A673 (cell line): Measurements from ENCODE around the gene CCDC134. TPM values are rescaled to one million over a fixed set of nuclear protein-coding genes. Genes with fewer than 3 reads are reported as not detected.

Experiments used
- BruUV-seq: library from RNA; stranded (reverse); fragments of 400-500 nt; replicated peaks from 2 replicates; lab custom pipeline; 2021; lab: Mats Ljungman, UMichigan
- CTCF ChIA-PET: fragments of 300-600 bp; sonication (Branson Sonifier 250); formaldehyde crosslinking; loops from one replicate; lab custom pipeline; 2022; ENCODE audit warnings: antibody characterized with exemption; lab: Charles Lee
- POLR2A ChIA-PET: fragments of 300-600 bp; sonication (Branson Sonifier 250); formaldehyde crosslinking; loops from one replicate; lab custom pipeline; 2022; ENCODE audit warnings: antibody characterized with exemption; ENCODE audit not compliant: low non-redundant PET; lab: Charles Lee
- DNase-seq: peaks from one replicate; pipeline ENCODE4 v3.0.0-alpha.2; 2015; ENCODE audit warnings: low spot score
- H3K27ac ChIP-seq: fragments of 200-600 bp; sonication (generic); 2 replicates; pipeline ENCODE4 v1.5.1; 2016; ENCODE audit warnings: mixed run types, low read depth, mild to moderate bottlenecking, mixed read lengths, antibody characterized with exemption, low read length; ENCODE audit not compliant: poor library complexity, severe bottlenecking
- H3K27me3 ChIP-seq: fragments of 200-600 bp; sonication (generic); replicated peaks from 2 replicates; pipeline ENCODE4 v1.6.1; 2017; ENCODE audit warnings: mixed run types, low read depth, mild to moderate bottlenecking, mixed read lengths, antibody characterized with exemption, low read length; ENCODE audit not compliant: insufficient read depth, poor library complexity
- H3K36me3 ChIP-seq: fragments of 200-600 bp; sonication (generic); 2 replicates; pipeline ENCODE4 v1.6.1; 2016; ENCODE audit warnings: mixed run types, mild to moderate bottlenecking, mixed read lengths, antibody characterized with exemption, low read length; ENCODE audit not compliant: insufficient read depth, poor library complexity, severe bottlenecking
- H3K4me1 ChIP-seq: fragments of 200-600 bp; sonication (generic); 2 replicates; pipeline ENCODE4 v1.6.1; 2017; ENCODE audit warnings: mixed run types, mild to moderate bottlenecking, mixed read lengths, antibody characterized with exemption, low read length; ENCODE audit not compliant: insufficient read depth, poor library complexity, severe bottlenecking
- H3K4me3 ChIP-seq: fragments of 200-600 bp; sonication (generic); 2 replicates; pipeline ENCODE4 v1.5.1; 2016; ENCODE audit warnings: low read depth, mixed run types, mild to moderate bottlenecking, mixed read lengths, low read length; ENCODE audit not compliant: poor library complexity, severe bottlenecking
- H3K9me3 ChIP-seq: fragments of 200-600 bp; sonication (generic); 2 replicates; pipeline ENCODE4 v1.6.1; 2016; ENCODE audit warnings: mixed run types, low read depth, mild to moderate bottlenecking, mixed read lengths, antibody characterized with exemption, low read length; ENCODE audit not compliant: poor library complexity, severe bottlenecking
- EZH2 ChIP-seq: fragments of 200-600 bp; sonication (generic); IDR thresholded peaks from 2 replicates; pipeline ENCODE4 v1.6.1; 2017; ENCODE audit warnings: borderline replicate concordance, low read depth, mild to moderate bottlenecking, mixed read lengths, antibody characterized with exemption, low read length; ENCODE audit not compliant: poor library complexity, severe bottlenecking
- intact Hi-C: fragments of 100-400 bp; cut with micrococcal nuclease; formaldehyde crosslinking; loops from one replicate; pipeline ENCODE4 v1.10.0; 2022; ENCODE audit not compliant: unreplicated experiment
- total RNA-seq: library from RNA; stranded (reverse); gene quantifications from 2 replicates; pipeline ENCODE4 v1.2.3, GENCODE V29; 2021
- TF ChIP-seq, protein P1 (sequence below): fragments of 300-800, 200-600 bp; sonication (generic); conservative IDR thresholded peaks from 2 replicates; pipeline ENCODE4 v1.5.1; 2017; ENCODE audit warnings: low read depth, mild to moderate bottlenecking, antibody characterized with exemption, low read length, moderate library complexity, mixed read lengths

Gene CCDC134
- total RNA-seq, 1 experiment from 2014 or later = 27.4 TPM

DNA sequence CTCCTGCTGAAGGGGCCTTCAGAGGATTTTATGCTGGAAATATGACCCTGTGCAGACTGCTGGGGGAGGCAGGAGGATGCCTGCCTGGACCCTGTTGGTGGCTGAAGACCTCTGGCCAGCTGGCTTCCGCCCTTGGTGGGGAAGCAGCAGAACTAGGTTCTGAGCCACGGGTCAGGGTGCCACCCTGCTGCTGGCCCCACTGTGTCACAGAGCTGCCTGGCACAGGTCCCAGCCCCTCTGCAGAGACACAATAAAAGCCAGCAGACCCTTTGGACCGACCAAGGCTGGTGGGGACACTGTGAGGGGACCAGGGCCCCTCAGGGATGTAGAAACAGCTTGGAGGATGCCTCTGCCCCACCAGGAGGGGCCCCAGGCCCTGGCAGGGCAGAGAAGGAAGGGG, 25.5 kb downstream of the CCDC134 start:
- no peak overlapping the region for H3K4me3 ChIP-seq
- intact Hi-C loops = no loop called here
- CTCF ChIA-PET = no interaction called here

DNA sequence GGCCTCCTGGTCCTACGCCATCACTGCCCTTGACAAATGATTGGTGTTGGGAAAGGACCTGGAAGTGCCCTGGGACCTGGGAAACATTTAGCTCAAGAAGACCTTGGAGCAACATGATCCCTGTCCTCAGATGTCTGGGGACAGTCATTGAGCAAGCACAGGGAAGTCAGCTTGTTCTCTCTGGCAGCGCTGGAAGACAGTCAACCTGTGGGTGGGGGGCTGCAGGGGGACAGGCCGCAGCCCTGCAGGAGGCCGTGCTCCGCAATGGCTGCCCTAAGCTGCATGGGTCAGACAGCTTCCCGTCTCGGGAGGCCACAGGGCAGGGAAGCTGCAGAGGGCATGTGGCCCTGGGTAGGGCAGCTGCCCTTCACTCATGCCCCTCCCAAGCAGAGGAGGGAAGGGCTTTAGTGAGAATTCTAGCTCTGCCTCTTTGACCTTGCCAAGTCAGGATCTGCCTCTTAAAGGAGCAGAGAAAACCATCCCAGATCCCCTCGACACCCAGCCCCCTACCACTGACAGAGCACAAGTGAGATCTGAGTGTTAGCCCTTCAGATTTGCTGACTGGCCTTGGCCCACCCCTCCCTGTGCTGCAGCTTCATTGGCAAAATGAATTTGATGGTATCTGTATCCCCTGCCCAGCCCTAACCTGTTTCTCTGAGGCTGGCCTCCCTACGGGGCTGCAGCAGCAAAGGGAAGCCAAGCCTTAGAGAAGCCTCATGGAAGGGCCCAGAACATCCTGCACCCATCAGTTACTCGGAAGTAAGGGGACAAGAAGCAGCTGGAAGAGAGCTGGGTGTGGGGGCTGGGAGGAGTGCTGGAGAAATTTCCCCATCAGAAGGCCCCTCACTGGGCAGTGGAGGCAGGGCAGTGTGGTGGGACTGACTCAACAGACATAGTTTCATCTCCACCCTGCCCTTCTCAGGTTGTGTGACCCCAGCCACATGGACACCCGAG, 26.2 kb downstream of the CCDC134 start:
- Histone ChIP-seq H3K36me3 (peaks cover 15% of the 10 kb centered on the region), H3K9me3 (peaks cover 5% of the 10 kb centered on the region), H3K27ac (peak overlapping the region; percentile 58), H3K27me3 (no peaks in the 10 kb centered on the region), H3K4me1 (peaks cover 6% of the 10 kb centered on the region), H3K4me3 (no peak overlapping the region)
- no TSS peak for BruUV-seq
- no peak for TF ChIP-seq EZH2
- TF ChIP-seq, protein P1, sequence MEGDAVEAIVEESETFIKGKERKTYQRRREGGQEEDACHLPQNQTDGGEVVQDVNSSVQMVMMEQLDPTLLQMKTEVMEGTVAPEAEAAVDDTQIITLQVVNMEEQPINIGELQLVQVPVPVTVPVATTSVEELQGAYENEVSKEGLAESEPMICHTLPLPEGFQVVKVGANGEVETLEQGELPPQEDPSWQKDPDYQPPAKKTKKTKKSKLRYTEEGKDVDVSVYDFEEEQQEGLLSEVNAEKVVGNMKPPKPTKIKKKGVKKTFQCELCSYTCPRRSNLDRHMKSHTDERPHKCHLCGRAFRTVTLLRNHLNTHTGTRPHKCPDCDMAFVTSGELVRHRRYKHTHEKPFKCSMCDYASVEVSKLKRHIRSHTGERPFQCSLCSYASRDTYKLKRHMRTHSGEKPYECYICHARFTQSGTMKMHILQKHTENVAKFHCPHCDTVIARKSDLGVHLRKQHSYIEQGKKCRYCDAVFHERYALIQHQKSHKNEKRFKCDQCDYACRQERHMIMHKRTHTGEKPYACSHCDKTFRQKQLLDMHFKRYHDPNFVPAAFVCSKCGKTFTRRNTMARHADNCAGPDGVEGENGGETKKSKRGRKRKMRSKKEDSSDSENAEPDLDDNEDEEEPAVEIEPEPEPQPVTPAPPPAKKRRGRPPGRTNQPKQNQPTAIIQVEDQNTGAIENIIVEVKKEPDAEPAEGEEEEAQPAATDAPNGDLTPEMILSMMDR = no peak
- ChIA-PET CTCF (no interaction called here), POLR2A (interaction anchor here (0.6 kb wide), 1 partner anchor 116 kb away, joined by 10 read pairs; no protein-coding TSS in a partner anchor)
- DNase-seq = no peak
- intact Hi-C loops = no loop called here

More for the DNA sequence above, 25.5 kb downstream of the CCDC134 start:
- POLR2A ChIA-PET = no interaction called here
- no peaks in the 10 kb centered on the region for H3K9me3 ChIP-seq
- H3K36me3 ChIP-seq = peaks cover 10% of the 10 kb centered on the region
- TF ChIP-seq EZH2 = no peak
- TF ChIP-seq, protein P1 = no peak
- BruUV-seq = no TSS peak
- H3K27ac ChIP-seq = peak overlapping the region; percentile 58
- H3K27me3 ChIP-seq = no peaks in the 10 kb centered on the region
- peaks cover 10% of the 10 kb centered on the region for H3K4me1 ChIP-seq
- DNase-seq = no peak

DNA sequence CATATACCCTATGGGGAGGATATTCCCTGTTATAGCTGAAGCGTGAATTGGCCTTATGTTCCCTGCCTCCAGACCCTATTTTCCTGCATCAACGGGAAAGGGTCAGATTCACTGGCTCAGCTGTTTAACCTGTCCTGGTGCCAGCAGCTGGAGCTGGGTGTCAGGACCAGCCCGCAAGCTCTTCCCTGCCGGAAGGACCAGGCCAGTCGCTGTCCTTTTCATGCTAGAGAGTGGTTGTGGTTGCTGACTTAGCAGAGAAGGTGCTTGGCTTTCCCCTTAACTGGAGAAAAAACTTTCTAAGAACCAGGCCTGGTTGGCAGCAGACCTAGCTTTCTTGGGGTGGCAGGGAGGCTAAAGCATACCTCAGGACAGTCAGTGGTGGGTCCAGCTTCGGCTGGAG, 27.2 kb downstream of the CCDC134 start:
- POLR2A ChIA-PET = no interaction called here
- intact Hi-C loops = no loop called here
- CTCF ChIA-PET = interaction anchor here (0.5 kb wide), 1 partner anchor 29 kb away, joined by 3 read pairs; no protein-coding TSS in a partner anchor
- Histone ChIP-seq H3K9me3 (peaks cover 8% of the 10 kb centered on the region), H3K4me1 (peaks cover 6% of the 10 kb centered on the region), H3K27ac (peak overlapping the region; percentile 58), H3K27me3 (no peaks in the 10 kb centered on the region), H3K4me3 (no peak overlapping the region), H3K36me3 (peaks cover 18% of the 10 kb centered on the region)
- TF ChIP-seq, protein P1 = no peak
- no peak for TF ChIP-seq EZH2
- no TSS peak for BruUV-seq
- DNase-seq = no peak
